SJCRH30 (cell line): ENCODE results near the gene DSTYK. TPM values are rescaled to one million over a fixed set of nuclear protein-coding genes. Genes with fewer than 3 reads are reported as not detected.
A peak's percentile ranks its signal among the peaks of the same experiment; 100 is the strongest.
"Not testable (repeated sequence)": the region's sequence is repeated elsewhere in the genome, so short reads cannot be mapped to it uniquely, and the experiment has no call there.

Experiments used
- DNase-seq, 2 experiments: peaks; one replicate each; pipeline ENCODE4 v3.0.0-alpha.2; 2015 to 2020
- H3K27ac ChIP-seq: fragments of 250-450 bp; sonication (Bioruptor Pico); 2 replicates; pipeline ENCODE4 v1.5.1; 2020; ENCODE audit warnings: mild to moderate bottlenecking, moderate library complexity
- H3K27me3 ChIP-seq: fragments of 250-450 bp; sonication (Bioruptor Pico); 2 replicates; pipeline ENCODE4 v1.5.1; 2020; ENCODE audit warnings: mild to moderate bottlenecking, moderate library complexity
- H3K36me3 ChIP-seq: fragments of 250-450 bp; sonication (Bioruptor Pico); 2 replicates; pipeline ENCODE4 v1.5.1; 2020; ENCODE audit warnings: mild to moderate bottlenecking, moderate library complexity
- H3K4me1 ChIP-seq: fragments of 250-450 bp; sonication (Bioruptor Pico); 2 replicates; pipeline ENCODE4 v1.5.1; 2020; ENCODE audit warnings: mild to moderate bottlenecking, moderate library complexity
- H3K4me3 ChIP-seq: fragments of 250-450 bp; sonication (Bioruptor Pico); 2 replicates; pipeline ENCODE4 v1.5.1; 2020; ENCODE audit warnings: mild to moderate bottlenecking, moderate library complexity
- H3K9me3 ChIP-seq: fragments of 250-450 bp; sonication (Bioruptor Pico); replicated peaks from 2 replicates; pipeline ENCODE4 v1.5.1; 2020; ENCODE audit warnings: mild to moderate bottlenecking, moderate library complexity
- total RNA-seq: library from RNA; depleted of rRNA; stranded (reverse); fragments of >200 nt; shearing (Covaris generic); gene quantifications from 2 replicates; pipeline ENCODE4 v1.2.3, GENCODE V29; 2014

Gene DSTYK
- total RNA-seq, 1 experiment from 2014 or later = 9.2 TPM

DNA sequence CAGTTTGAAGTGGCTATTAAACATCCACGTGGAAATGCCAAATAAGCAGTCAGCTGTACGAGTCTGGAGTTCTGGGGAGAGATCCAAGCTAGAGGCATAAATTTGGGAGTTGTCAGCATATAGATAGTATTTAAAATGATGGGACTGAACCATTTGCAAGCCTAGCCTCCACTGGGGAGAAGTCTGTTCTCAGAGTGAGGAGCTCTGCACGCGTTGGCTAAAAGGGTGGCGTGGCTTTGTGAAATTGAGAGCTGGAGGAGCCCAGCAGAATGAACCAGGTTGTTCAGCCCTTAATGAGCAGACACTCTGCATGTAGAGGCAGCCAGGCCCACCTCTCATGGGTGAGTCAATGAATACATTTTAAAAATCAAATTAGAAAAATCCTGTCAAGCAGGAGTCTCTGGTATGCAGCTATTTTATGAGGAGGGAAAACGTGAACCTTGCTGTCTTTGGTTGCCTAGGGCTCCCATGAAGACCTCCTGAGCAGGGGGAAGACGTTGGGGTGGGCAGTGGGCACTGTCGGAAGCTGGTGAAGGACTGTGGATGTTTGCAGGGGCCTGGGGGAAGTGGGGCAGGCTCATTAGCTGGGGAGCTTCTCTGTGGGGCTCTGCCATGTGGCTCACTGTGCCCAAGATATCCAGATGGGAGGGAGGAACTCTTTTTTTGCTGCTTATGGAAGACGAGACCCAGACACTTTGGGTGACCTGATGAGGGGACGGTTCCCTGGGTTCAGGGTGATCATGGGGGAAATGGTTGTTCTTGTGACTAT lies 35.0 kb upstream of the DSTYK start:
- H3K4me1 ChIP-seq = peaks cover 51% of the 10 kb centered on the region
- no peak overlapping the region for H3K4me3 ChIP-seq
- no peak for DNase-seq
- H3K36me3 ChIP-seq = no peaks in the 10 kb centered on the region
- no peaks in the 10 kb centered on the region for H3K27me3 ChIP-seq
- H3K9me3 ChIP-seq = no peaks in the 10 kb centered on the region
- peak overlapping the region; percentile 75 for H3K27ac ChIP-seq

DNA sequence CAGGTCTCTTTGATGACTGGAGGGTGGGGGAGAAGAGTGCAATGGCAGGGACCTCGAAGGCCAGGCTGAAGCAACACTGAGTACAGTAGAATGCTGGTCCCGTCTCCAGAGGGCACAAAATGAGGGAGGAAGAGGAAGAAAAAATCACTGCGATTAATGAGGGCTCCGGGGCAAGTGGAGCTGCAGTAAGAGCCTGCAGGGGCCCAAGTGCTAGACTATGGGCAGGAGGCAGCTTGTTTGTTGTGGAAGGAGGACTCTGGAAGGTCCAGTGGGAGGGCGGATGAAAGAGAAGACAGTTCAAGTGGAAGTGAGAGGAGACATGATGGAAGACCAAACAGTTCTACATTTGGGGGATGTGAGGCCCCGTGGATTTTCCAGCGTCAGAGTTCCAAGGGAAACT lies 33.6 kb upstream of the DSTYK start:
- Histone ChIP-seq H3K36me3 (no peaks in the 10 kb centered on the region), H3K27ac (no peak overlapping the region), H3K9me3 (no peaks in the 10 kb centered on the region), H3K4me3 (no peak overlapping the region), H3K4me1 (peaks cover 53% of the 10 kb centered on the region), H3K27me3 (no peaks in the 10 kb centered on the region)
- DNase-seq = no peak

DNA sequence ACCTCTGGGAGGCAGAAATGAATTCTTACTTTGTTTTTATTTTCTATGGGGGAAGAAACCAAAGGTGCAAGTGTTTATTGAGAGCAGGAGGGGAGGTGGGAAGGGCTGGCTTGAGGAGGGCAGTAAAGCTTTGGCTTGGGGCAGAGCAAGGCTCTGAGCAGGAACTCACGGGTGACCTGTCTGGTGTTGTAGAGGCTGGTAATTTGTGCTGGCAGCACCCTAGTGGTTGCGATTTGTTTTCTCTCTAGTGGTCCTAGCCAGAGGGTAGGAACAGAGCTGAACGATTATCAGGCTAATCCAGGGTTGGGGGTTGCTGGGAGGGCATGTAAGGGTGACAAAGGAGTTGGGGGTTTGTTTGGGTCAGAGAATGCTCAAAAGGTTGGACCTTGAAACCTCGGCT lies 32.9 kb upstream of the DSTYK start:
- no peak for DNase-seq
- no peaks in the 10 kb centered on the region for H3K36me3 ChIP-seq
- H3K27ac ChIP-seq = no peak overlapping the region
- no peaks in the 10 kb centered on the region for H3K27me3 ChIP-seq
- H3K4me3 ChIP-seq = no peak overlapping the region
- H3K4me1 ChIP-seq = peaks cover 52% of the 10 kb centered on the region
- H3K9me3 ChIP-seq = no peaks in the 10 kb centered on the region

DNA sequence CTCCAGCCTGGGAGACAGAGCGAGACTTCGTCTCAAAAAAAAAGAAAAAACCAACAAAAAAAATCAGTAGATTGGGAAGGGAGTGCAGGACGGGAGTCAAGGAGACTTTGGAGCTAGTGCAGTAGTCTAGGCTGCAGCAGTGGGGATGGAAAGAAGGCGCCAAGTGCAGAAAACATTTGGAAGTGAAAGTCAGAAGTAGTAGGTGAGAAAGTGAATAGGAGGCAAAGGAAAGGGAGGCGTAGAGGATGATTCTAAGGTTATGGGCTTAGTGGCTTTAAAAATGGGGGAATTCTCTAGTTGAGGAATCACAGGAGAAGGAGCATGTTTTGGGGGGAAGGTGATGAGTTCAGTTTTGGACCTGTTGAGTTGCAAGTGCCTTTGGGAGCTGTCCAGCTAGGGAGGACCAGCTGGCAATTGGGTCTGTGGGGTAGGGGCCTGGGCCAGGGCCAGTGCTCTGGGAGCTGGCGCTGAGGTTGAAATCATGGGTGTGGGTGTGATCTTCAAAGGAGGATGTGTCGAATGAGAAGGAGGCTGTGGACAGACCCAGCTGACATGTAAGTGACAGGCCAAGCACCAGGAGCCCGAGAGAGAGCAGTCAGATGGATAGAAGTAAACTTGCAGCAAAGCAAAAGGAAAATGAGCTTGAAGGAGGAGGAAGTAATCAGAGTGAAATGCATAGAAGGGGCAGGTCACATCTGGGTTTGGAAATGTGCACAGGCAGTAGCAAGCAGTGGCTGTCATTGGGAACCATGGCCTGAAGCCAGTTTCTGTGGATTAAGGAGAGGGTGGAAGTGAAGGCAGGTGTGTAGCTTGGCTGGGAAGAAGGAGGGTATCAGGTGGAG lies 32.1 kb upstream of the DSTYK start:
- H3K27ac ChIP-seq = no peak overlapping the region
- DNase-seq = no peak
- H3K36me3 ChIP-seq = no peaks in the 10 kb centered on the region
- no peak overlapping the region for H3K4me3 ChIP-seq
- no peaks in the 10 kb centered on the region for H3K9me3 ChIP-seq
- no peaks in the 10 kb centered on the region for H3K27me3 ChIP-seq
- peaks cover 52% of the 10 kb centered on the region for H3K4me1 ChIP-seq

DNA sequence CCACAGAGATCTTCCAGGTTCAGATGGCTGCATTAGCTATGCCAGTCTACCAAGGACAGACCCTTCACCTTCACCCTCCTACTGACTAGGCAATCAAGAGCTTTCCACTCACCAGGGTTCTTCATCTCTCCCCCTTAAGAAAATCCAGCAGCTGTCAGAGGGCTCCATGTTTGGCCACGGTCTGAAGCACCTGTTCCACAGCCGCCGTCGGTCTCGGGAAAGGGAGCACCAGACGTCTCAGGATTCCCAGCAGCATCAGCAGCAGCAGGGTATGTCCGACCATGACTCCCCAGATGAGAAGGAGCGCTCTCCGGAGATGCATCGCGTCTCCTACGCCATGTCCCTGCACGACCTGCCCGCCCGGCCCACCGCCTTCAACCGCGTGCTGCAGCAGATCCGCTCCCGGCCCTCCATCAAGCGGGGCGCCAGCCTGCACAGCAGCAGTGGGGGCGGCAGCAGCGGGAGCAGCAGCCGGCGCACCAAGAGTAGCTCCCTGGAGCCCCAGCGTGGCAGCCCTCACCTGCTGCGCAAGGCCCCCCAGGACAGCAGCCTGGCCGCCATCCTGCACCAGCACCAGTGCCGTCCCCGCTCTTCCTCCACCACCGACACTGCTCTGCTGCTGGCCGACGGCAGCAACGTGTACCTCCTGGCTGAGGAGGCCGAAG lies 30.0 kb upstream of the DSTYK start:
- no peak overlapping the region for H3K4me3 ChIP-seq
- H3K27me3 ChIP-seq = no peaks in the 10 kb centered on the region
- H3K4me1 ChIP-seq = peaks cover 49% of the 10 kb centered on the region
- H3K27ac ChIP-seq = peak overlapping the region; percentile 34
- H3K9me3 ChIP-seq = no peaks in the 10 kb centered on the region
- no peaks in the 10 kb centered on the region for H3K36me3 ChIP-seq
- peak; percentile 67 to 79 for DNase-seq

DNA sequence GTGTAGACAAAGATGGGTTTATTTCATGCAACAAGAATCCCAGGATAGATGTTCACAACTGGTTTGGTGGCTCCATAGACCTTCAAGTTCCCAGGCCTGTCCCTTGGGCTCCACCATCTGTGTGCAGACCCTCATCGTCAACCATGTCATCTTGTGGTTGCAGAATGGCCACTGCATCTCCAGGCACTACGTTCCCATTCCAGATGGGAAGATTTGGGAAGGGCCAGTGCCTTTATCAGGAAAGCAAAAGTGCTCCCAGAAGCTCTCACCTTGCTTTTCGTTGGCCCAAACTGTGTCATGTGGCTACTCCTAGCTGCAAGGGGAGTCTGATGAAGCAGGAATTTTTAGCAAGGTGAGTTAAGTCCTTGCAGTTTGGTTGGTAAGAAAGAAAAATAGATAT lies 29.1 kb upstream of the DSTYK start:
- H3K4me1 ChIP-seq = peaks cover 48% of the 10 kb centered on the region
- no peak for DNase-seq
- H3K27me3 ChIP-seq = no peaks in the 10 kb centered on the region
- no peaks in the 10 kb centered on the region for H3K36me3 ChIP-seq
- H3K27ac ChIP-seq = peak overlapping the region; percentile 34
- no peaks in the 10 kb centered on the region for H3K9me3 ChIP-seq
- H3K4me3 ChIP-seq = no peak overlapping the region

DNA sequence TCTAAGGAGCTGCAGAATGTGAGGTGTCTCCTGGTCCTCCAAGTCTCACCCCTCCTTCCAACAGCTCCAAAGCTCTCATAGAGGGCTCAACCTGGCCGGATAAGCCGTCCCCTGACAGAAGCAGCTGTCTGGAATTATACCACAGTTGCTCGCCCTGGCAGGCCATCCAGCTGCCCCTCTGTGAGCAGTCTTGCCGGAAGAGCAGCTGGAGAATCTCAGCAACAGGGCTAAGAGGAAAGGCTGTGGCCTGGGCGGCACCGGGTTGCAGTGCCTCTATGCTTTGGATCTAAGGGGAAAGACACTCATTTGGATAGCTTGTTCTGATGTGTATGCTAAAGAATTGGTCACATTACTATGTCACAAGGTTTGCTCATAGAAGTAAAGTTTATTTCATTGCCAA lies 28.6 kb upstream of the DSTYK start:
- Histone ChIP-seq H3K27ac (peak overlapping the region; percentile 34), H3K4me3 (no peak overlapping the region), H3K27me3 (no peaks in the 10 kb centered on the region), H3K36me3 (no peaks in the 10 kb centered on the region), H3K4me1 (peaks cover 48% of the 10 kb centered on the region), H3K9me3 (no peaks in the 10 kb centered on the region)
- DNase-seq = peak; percentile 92 to 96

DNA sequence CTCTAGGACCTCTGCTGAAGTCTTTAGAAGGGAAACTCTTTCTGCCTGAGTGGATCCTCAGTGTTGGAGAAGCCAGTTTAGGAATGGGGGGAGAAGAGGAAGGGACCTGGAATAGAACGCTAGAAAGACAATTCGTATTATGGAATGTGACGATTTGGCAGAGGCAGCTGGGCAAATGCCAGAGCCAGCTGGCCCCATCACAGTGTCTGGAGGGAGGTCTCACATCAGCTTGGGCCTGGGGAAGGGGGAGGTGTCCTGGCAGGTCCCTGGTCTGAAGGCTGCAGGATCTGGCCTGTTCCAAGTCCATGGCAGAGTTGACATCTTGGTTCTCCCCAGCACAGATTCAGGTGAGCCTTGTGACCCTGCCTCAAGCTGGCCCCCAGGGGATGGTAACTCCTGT lies 27.6 kb upstream of the DSTYK start:
- H3K36me3 ChIP-seq = no peaks in the 10 kb centered on the region
- no peak overlapping the region for H3K4me3 ChIP-seq
- no peaks in the 10 kb centered on the region for H3K9me3 ChIP-seq
- DNase-seq = peak in 1 of 2 experiments; percentile 44
- H3K27me3 ChIP-seq = no peaks in the 10 kb centered on the region
- peak overlapping the region; percentile 34 for H3K27ac ChIP-seq
- peaks cover 48% of the 10 kb centered on the region for H3K4me1 ChIP-seq

DNA sequence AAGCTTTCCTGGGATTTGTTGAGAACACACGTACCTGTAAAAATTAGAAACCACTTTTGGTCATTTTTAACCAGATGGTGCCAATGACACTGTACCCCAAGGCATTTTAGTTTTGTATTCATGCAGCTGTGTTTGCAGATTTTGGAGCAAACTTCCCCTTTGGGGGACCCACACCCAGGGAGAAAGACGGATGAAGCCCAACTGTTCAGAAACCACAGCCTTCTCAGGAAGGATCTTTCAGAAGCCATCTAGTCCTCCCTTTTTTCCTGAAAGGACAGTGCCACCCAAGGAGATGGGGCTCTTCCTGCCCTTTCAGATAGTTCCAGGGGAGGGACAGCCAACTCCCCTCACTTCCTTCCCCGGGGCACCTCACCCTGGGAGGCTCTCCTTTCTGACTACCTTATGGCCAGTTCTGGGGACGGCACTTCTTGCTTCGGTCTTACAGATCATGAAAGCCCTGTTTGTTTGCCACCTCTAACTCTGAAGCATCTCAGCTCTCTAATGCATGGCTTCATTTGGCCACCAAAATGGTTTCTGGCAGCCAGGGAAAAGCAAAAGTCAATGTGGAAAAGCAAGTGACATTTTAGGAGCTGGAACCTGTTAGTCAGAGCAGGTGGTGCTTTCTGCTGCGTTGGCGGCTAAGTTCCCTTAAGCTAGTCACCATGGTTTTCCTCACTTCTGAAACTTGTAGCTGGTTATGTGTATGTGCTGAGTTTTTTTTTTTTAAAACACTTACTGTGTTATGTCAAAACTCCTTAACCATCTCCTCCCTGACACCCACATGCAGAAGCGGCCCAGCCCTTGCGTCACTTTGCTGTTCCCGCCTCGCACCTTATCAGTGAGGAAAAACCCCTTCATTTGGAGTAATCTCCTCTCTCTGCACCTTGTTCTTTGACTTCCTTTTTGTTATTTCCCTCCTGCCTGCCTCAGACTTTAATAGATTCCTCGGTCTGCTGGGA lies 26.3 kb upstream of the DSTYK start:
- Histone ChIP-seq H3K27ac (no peak overlapping the region), H3K4me1 (peaks cover 48% of the 10 kb centered on the region), H3K36me3 (no peaks in the 10 kb centered on the region), H3K9me3 (no peaks in the 10 kb centered on the region), H3K4me3 (no peak overlapping the region), H3K27me3 (no peaks in the 10 kb centered on the region)
- DNase-seq = no peak

DNA sequence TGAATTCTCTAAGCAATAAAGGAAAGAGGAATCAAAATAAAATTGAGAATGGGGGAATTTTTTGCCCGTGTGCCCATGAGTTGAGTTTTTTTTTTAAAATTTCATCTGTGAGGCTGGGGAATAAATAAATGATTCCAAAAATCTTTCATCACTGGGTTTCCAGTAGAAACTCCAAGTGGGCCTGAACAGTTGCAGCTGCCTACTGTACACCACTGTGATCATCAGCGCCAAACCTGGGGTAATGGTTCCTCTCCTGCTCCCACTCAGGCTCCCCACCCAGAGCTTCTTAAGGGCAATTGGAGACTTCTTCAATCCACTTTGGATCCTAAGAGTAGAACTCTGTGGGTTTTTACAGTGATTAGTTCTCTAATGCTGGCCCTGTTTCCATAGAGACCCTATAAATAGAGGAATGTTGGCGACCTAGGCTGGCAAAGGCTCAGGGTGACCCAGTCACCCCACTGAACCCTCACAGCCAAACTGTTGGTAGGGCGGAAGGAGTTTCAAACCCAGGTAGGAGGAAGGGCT lies 25.5 kb upstream of the DSTYK start:
- Histone ChIP-seq H3K4me1 (peaks cover 48% of the 10 kb centered on the region), H3K9me3 (no peaks in the 10 kb centered on the region), H3K4me3 (no peak overlapping the region), H3K27me3 (no peaks in the 10 kb centered on the region), H3K27ac (no peak overlapping the region), H3K36me3 (no peaks in the 10 kb centered on the region)
- DNase-seq = no peak

DNA sequence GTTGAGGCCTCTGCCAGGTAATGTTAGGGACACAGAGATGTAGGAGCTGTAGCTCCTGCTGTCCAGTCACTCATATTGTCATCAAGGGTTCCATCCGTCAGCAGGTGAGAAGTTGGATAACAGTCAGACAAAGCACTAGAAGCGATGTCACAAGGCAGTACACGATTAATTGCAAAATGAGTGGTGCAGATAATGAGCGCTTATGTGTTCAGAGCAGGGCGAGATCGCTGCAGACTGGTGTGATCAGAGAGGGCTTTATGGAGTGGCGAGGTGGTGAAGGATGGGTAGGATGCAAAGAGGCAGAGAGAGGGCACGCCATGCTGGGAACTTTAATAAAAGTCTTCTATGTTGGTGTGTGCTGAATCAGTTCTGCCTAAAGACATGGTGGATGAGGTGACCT lies 25.0 kb upstream of the DSTYK start:
- H3K36me3 ChIP-seq = no peaks in the 10 kb centered on the region
- H3K4me1 ChIP-seq = peaks cover 44% of the 10 kb centered on the region
- H3K4me3 ChIP-seq = no peak overlapping the region

DNA sequence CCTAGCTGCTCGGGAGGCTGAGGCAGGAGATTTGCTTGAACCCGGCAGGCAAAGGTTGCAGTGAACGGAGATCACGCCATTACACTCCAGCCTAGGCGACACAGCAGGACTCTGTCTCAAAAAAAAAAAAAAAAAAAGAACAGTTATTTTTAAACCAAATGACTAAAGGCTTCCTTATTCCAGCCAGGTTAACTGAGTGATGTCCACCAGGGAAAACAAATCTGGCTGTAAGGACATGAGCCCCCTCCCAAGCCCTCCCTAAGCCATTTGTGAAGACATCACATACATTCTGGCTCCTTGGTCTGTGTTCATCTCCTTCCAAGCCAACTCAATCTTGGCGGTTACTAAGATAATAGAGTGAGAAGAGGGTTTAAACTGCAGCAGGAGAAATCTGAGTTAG lies 24.4 kb upstream of the DSTYK start:
- no peaks in the 10 kb centered on the region for H3K9me3 ChIP-seq
- no peaks in the 10 kb centered on the region for H3K36me3 ChIP-seq
- no peak overlapping the region for H3K4me3 ChIP-seq
- DNase-seq = no peak
- no peak overlapping the region for H3K27ac ChIP-seq
- no peaks in the 10 kb centered on the region for H3K27me3 ChIP-seq
- peaks cover 38% of the 10 kb centered on the region for H3K4me1 ChIP-seq

More for the DNA sequence above, 25.0 kb upstream of the DSTYK start:
- no peaks in the 10 kb centered on the region for H3K27me3 ChIP-seq
- no peak overlapping the region for H3K27ac ChIP-seq
- H3K9me3 ChIP-seq = no peaks in the 10 kb centered on the region
- no peak for DNase-seq

DNA sequence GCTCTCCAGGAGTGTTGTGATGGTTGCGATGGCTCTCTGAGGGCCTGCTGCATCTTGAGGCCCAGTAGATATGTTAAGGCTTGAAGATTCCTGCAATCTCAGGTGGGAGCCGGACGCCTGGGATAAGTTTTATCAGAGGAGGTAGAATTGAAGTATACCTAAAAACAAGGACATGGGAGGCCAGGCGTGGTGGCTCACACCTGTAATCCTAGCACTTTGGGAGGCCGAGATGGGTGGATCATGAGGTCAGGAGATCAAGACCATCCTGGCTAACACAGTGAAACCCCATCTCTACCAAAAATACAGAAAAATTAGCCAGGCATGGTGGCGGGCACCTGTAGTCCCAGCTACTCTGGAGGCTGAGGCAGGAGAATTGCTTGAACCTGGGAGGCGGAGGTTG lies 22.5 kb upstream of the DSTYK start:
- not testable (repeated sequence) for DNase-seq, H3K36me3 ChIP-seq, H3K9me3 ChIP-seq, H3K27ac ChIP-seq, H3K27me3 ChIP-seq, H3K4me3 ChIP-seq
- peaks cover 28% of the 10 kb centered on the region for H3K4me1 ChIP-seq

DNA sequence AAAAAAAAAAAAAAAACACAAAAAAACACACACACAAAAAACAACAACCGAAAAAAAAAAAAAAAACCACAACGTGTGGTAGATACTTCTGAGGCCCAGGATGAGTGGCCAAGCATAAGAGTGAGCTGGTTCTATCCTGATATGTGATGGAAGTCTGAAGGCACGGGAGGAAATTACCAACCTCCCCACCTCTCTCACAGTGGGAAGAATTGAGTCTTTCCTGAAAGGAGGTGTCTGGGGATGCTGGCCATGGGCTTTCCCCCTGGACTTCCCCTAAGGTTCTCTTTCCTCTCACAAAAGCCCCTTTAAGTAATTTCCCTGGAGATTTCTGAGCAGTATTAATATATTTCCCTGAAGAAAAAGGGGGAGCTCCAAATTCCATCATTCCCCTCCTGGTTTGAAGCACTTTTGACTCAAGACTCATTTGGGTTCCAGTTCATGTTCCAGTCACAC lies 21.5 kb upstream of the DSTYK start:
- Histone ChIP-seq H3K27ac (no peak overlapping the region), H3K36me3 (no peaks in the 10 kb centered on the region), H3K27me3 (no peaks in the 10 kb centered on the region), H3K4me3 (no peak overlapping the region), H3K9me3 (no peaks in the 10 kb centered on the region), H3K4me1 (peaks cover 24% of the 10 kb centered on the region)
- no peak for DNase-seq
